Measurements from ENCODE around the gene MPL. TPM values are rescaled to one million over a fixed set of nuclear protein-coding genes. Genes with fewer than 3 reads are reported as not detected.

Gene MPL
- polyA plus RNA-seq, 1 of the 3 experiments (the other 2 are of a cell fraction), result not detected

DNA sequence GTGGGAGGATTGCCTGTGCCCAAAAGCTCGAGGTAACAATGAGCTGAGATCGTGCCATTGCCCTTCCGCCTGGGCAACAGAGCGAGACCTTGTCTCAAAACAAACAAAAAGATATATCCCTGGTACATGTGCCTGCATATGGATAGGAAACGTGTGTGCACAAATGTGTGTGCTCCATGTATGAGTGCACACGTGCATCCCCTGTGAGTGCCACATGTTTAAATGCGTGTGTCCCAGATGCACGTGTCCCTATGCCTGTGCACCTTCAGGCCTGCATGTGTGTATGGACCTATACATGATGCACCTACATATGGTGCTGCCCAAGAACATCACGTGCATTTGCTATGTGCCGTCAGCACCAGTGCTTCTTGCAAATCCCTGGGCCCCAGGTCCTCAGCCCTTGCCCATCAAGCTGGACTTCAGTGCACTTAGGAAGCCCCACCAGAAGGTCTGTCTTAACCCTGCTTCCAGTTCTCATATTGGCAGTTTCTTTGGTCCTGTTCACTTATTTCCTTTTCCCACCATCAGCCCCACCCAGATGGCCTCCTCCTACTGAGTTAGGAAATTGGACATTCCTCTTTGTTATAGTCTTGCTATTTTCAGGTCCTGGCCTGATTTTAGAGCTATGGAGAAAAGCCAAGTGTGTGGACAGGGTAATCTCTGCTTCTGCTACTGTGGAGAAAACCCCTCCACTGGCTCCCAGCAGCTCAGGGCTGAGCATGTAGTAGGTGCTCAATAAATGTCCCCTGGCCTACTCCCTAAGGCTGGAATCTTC is 21.5 kb upstream of the MPL start:
- 73% methylated on average over 10 of the region's 10 CpGs for whole genome bisulfite sequencing (ENCODE audit: low lambda C conversion rate)
- Histone ChIP-seq H3K79me2 (ENCODE audit: insufficient read depth) (no peaks in the 10 kb centered on the region), H3K9me2 (no peaks in the 10 kb centered on the region), H3K4me1 (ENCODE audit: control insufficient read depth in 1 of 2, insufficient read depth in 2 of 2, low read depth in 1 of 2, low read length in 1 of 2) (no peaks in the 10 kb centered on the region), H2AFZ (ENCODE audit: low read depth) (no peak overlapping the region), H3K4me2 (no peak overlapping the region), H3K27me3 (ENCODE audit: insufficient read depth) (no peaks in the 10 kb centered on the region), H3K36me3 (replicated peaks in 1 of 2; ENCODE audit: control insufficient read depth in 1 of 2, insufficient read depth in 2 of 2, low read length in 1 of 2) (no peaks in the 10 kb centered on the region), H4K20me1 (ENCODE audit: insufficient read depth) (no peaks in the 10 kb centered on the region), H3K4me3 (ENCODE audit: low read depth in 2 of 2, low read length in 1 of 2) (no peak overlapping the region), H3K9me3 (no peaks in the 10 kb centered on the region), H3K9ac (no peak overlapping the region), H3K27ac (ENCODE audit: low read depth in 2 of 2, low read length in 1 of 2) (no peak overlapping the region), H3F3A (replicated peaks; ENCODE audit: insufficient read depth) (no peaks in the 10 kb centered on the region)
- no peak for DNase-seq
- ChIA-PET CTCF (interaction anchor here (0.8 to 1.5 kb wide), 3 partner anchors 9 to 222 kb away, joined by 3 to 4 read pairs (median 3); no protein-coding TSS in a partner anchor), POLR2A (no interaction called here)
- no peak for TF ChIP-seq RCOR1 (IDR thresholded peaks at IDR 0.05; ENCODE audit: low read length)
- TF ChIP-seq SIN3A (IDR thresholded peaks at IDR 0.05; ENCODE audit: borderline replicate concordance, low read depth, low read length), result no peak
- TF ChIP-seq TAF1 (IDR thresholded peaks at IDR 0.05; ENCODE audit: borderline replicate concordance, low read depth, low read length), result no peak
- TF ChIP-seq FOXJ3 (CRISPR knock-in tag; IDR thresholded peaks at IDR 0.05), result no peak
- TF ChIP-seq JUND (IDR thresholded peaks at IDR 0.05), result no peak
- TF ChIP-seq, protein P1, sequence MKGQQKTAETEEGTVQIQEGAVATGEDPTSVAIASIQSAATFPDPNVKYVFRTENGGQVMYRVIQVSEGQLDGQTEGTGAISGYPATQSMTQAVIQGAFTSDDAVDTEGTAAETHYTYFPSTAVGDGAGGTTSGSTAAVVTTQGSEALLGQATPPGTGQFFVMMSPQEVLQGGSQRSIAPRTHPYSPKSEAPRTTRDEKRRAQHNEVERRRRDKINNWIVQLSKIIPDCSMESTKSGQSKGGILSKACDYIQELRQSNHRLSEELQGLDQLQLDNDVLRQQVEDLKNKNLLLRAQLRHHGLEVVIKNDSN (IDR thresholded peaks at IDR 0.05; ENCODE audit: borderline replicate concordance, low read depth), result no peak
- TF ChIP-seq, protein P2, sequence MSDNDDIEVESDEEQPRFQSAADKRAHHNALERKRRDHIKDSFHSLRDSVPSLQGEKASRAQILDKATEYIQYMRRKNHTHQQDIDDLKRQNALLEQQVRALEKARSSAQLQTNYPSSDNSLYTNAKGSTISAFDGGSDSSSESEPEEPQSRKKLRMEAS (IDR thresholded peaks at IDR 0.05; ENCODE audit: low read depth), result no peak
- no peak for TF ChIP-seq RXRA (IDR thresholded peaks at IDR 0.05; ENCODE audit: borderline replicate concordance, low read depth)
- no peak for TF ChIP-seq GABPA (IDR thresholded peaks at IDR 0.05; ENCODE audit: low read depth)
- no peak for TF ChIP-seq EP300 (IDR thresholded peaks at IDR 0.05; ENCODE audit: borderline replicate concordance in 1 of 2, low read depth in 1 of 2, low read length in 1 of 2)
- TF ChIP-seq RAD21 (IDR thresholded peaks at IDR 0.05; ENCODE audit: low read length), result no peak
- TF ChIP-seq SMC3 (IDR thresholded peaks at IDR 0.05; ENCODE audit: low read depth, low read length), result no peak
- TF ChIP-seq POLR2AphosphoS5 (IDR thresholded peaks at IDR 0.05; ENCODE audit: low read depth, low read length), result no peak
- TF ChIP-seq ELF1 (IDR thresholded peaks at IDR 0.05), result no peak
- TF ChIP-seq TCF12 (IDR thresholded peaks at IDR 0.05), result no peak

DNA sequence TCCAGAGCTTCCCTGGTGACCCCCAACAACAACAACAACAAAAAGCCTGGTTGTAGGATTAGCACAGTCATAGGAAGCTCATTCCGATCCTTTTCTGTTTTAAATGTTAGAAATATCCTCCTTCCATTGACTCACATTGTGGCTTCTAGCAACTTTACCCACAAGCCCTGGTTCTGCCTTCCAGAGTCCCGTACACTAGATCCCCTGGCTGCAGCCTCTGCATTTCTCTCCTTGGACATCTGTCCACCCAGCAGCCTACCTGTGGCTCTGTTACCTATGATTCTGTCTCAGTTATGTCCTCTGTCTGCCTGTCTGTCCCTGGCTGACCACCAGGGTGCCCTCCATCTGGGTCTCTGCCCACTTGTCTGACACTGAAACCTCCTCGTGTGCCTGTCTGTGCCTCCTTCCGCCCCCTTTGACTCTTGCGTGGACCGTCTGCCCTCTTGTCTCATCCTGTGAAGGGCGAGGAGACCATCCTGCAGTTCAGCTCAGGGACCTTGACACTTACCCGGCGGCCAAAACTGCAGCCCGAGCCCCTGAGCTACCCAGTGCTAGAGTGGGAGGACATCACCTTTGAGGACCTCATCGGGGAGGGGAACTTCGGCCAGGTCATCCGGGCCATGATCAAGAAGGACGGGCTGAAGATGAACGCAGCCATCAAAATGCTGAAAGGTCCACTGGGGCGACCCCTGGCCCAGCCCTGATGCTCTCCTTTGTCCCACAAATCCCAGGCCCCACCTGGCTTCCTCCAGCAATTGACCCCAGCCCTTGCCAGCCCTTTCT is 20.7 kb upstream of the MPL start:
- H2AFZ ChIP-seq (ENCODE audit: low read depth), result no peak overlapping the region
- no peak overlapping the region for H3K9ac ChIP-seq
- H3K4me3 ChIP-seq (ENCODE audit: low read depth in 2 of 2, low read length in 1 of 2), result no peak overlapping the region
- H3K36me3 ChIP-seq (replicated peaks in 1 of 2; ENCODE audit: control insufficient read depth in 1 of 2, insufficient read depth in 2 of 2, low read length in 1 of 2), result no peaks in the 10 kb centered on the region
- H3K4me2 ChIP-seq, result no peak overlapping the region
- no peaks in the 10 kb centered on the region for H3K4me1 ChIP-seq (ENCODE audit: control insufficient read depth in 1 of 2, insufficient read depth in 2 of 2, low read depth in 1 of 2, low read length in 1 of 2)
- H4K20me1 ChIP-seq (ENCODE audit: insufficient read depth), result no peaks in the 10 kb centered on the region
- H3K27ac ChIP-seq (ENCODE audit: low read depth in 2 of 2, low read length in 1 of 2), result no peak overlapping the region
- no peaks in the 10 kb centered on the region for H3K9me3 ChIP-seq
- no peaks in the 10 kb centered on the region for H3K79me2 ChIP-seq (ENCODE audit: insufficient read depth)
- H3K27me3 ChIP-seq (ENCODE audit: insufficient read depth), result no peaks in the 10 kb centered on the region
- no peaks in the 10 kb centered on the region for H3K9me2 ChIP-seq
- ChIA-PET CTCF (interaction anchor here (0.8 to 1.5 kb wide), 3 partner anchors 10 to 223 kb away, joined by 3 to 4 read pairs (median 3); no protein-coding TSS in a partner anchor), POLR2A (no interaction called here)
- no peak for DNase-seq
- no peak for TF ChIP-seq NFIC (IDR thresholded peaks at IDR 0.05; ENCODE audit: borderline replicate concordance)
- no peak for TF ChIP-seq RAD21 (IDR thresholded peaks at IDR 0.05; ENCODE audit: low read length)
- TF ChIP-seq, protein P3, sequence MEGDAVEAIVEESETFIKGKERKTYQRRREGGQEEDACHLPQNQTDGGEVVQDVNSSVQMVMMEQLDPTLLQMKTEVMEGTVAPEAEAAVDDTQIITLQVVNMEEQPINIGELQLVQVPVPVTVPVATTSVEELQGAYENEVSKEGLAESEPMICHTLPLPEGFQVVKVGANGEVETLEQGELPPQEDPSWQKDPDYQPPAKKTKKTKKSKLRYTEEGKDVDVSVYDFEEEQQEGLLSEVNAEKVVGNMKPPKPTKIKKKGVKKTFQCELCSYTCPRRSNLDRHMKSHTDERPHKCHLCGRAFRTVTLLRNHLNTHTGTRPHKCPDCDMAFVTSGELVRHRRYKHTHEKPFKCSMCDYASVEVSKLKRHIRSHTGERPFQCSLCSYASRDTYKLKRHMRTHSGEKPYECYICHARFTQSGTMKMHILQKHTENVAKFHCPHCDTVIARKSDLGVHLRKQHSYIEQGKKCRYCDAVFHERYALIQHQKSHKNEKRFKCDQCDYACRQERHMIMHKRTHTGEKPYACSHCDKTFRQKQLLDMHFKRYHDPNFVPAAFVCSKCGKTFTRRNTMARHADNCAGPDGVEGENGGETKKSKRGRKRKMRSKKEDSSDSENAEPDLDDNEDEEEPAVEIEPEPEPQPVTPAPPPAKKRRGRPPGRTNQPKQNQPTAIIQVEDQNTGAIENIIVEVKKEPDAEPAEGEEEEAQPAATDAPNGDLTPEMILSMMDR (IDR thresholded peaks at IDR 0.05), result 0 out of 2 replicates have a peak, but pooled peaks have one; percentile 12
- 80% methylated on average over 12 of the region's 16 CpGs for WGBS (ENCODE audit: low lambda C conversion rate)
- H3F3A ChIP-seq (replicated peaks; ENCODE audit: insufficient read depth), result no peaks in the 10 kb centered on the region

All from SK-N-SH (cell line).